OCI-M2 (cell line): ENCODE data around the gene KCNA3.

ENCODE experiments used
- DNase-seq: peaks from one replicate; lab custom pipeline; 2025; ENCODE audit not compliant: unreplicated experiment; lab: John Stamatoyannopoulos, UW

Gene KCNA3

GRCh38 chr1:110639724-110640386 is 34.9 kb downstream of the KCNA3 start:
- DNase-seq: no peak

GRCh38 chr1:110638556-110638955 is 36.2 kb downstream of the KCNA3 start:
- DNase-seq: no peak

GRCh38 chr1:110638058-110638457 is 36.7 kb downstream of the KCNA3 start:
- no peak for DNase-seq

- DNase-seq: no peak
These were observed 37.3 kb downstream of the KCNA3 start for GRCh38 chr1:110637475-110637874.

GRCh38 chr1:110636149-110636935 is 38.4 kb downstream of the KCNA3 start:
- DNase-seq: no peak

GRCh38 chr1:110635434-110635833 is 39.3 kb downstream of the KCNA3 start:
- no peak for DNase-seq

GRCh38 chr1:110634455-110635311 is 40.1 kb downstream of the KCNA3 start:
- DNase-seq: no peak

GRCh38 chr1:110634086-110634454 is 40.7 kb downstream of the KCNA3 start:
- no peak for DNase-seq

GRCh38 chr1:110633646-110634030 is 41.1 kb downstream of the KCNA3 start:
- DNase-seq: no peak

- DNase-seq: no peak
These were observed 42.7 kb downstream of the KCNA3 start for GRCh38 chr1:110631836-110632620.

- no peak for DNase-seq
These were observed 43.7 kb downstream of the KCNA3 start for GRCh38 chr1:110630839-110631663.

- DNase-seq: no peak
These were observed 46.2 kb downstream of the KCNA3 start for GRCh38 chr1:110628323-110629105.

- no peak for DNase-seq
These were observed 47.0 kb downstream of the KCNA3 start for GRCh38 chr1:110627764-110628163.

GRCh38 chr1:110626889-110627288 is 47.9 kb downstream of the KCNA3 start:
- DNase-seq: no peak
